ENCODE measurements around the gene PRPF39.

PRPF39 gene

GRCh38 chr14:45091710-45092109 lies 7.8 kb downstream of the PRPF39 start:
- DNase-seq (ENCODE audit: low spot score): no peak
- in situ Hi-C loops (cut with MboI; ENCODE audit: low pct_unique_long_range_greater_than_20kb, low sequenced_read_pairs, unreplicated experiment): no loop called here

DNA sequence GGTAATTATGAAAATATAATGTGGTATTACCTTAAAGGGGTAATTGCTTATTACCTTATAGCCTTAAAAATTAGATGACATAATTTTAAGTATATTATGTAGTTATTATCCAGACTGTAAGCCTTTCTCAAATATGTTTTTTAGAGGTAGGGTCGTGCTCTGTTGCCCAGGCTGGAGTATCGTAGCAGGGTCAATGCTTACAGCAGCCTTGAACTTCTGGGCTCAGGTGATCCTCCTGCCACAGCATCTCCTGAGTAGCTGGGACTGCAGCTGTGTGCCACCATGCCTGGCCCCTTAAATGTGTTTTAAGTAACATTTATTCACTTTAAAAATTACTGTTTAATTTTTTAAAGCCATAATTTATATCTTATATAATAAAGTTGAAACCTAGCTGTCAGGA lies 10.4 kb downstream of the PRPF39 start:
- in situ Hi-C loops (cut with MboI; ENCODE audit: low pct_unique_long_range_greater_than_20kb, low sequenced_read_pairs, unreplicated experiment): no loop called here

More at GRCh38 chr14:45091710-45092109, 7.8 kb downstream of the PRPF39 start:
- no peak for TF ChIP-seq CTCF (IDR thresholded peaks at IDR 0.05; ENCODE audit: extremely low read depth, insufficient read depth, missing control alignments)

GRCh38 chr14:45095143-45095542 lies 11.2 kb downstream of the PRPF39 start:
- TF ChIP-seq CTCF (IDR thresholded peaks at IDR 0.05; ENCODE audit: extremely low read depth, insufficient read depth, missing control alignments): no peak
- in situ Hi-C loops (cut with MboI; ENCODE audit: low pct_unique_long_range_greater_than_20kb, low sequenced_read_pairs, unreplicated experiment): no loop called here
- DNase-seq (ENCODE audit: low spot score): no peak

More for the DNA sequence above, 10.4 kb downstream of the PRPF39 start:
- TF ChIP-seq CTCF (IDR thresholded peaks at IDR 0.05; ENCODE audit: extremely low read depth, insufficient read depth, missing control alignments): no peak
- DNase-seq (ENCODE audit: low spot score): no peak

DNA sequence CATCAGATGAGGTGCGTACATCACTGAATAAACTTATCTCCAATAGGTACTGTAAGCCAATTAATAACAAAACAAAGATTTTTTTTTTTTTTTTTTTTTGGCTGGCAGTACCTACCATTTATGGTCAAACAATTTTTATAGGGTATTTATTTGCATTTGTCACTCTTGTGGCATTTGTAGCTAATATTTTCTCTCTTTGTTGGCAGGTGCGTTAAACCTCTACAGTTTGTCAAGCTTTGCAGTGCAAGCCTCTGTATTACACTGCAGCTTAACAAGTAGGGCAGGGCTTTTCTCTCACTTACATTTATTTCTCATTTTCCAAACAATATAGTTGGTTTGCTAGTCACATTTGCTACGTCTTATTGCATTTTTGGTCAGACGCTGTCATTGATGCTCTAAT lies 12.3 kb downstream of the PRPF39 start:
- in situ Hi-C loops (cut with MboI; ENCODE audit: low pct_unique_long_range_greater_than_20kb, low sequenced_read_pairs, unreplicated experiment): no loop called here
- no peak for DNase-seq (ENCODE audit: low spot score)
- TF ChIP-seq CTCF (IDR thresholded peaks at IDR 0.05; ENCODE audit: extremely low read depth, insufficient read depth, missing control alignments): no peak

DNA sequence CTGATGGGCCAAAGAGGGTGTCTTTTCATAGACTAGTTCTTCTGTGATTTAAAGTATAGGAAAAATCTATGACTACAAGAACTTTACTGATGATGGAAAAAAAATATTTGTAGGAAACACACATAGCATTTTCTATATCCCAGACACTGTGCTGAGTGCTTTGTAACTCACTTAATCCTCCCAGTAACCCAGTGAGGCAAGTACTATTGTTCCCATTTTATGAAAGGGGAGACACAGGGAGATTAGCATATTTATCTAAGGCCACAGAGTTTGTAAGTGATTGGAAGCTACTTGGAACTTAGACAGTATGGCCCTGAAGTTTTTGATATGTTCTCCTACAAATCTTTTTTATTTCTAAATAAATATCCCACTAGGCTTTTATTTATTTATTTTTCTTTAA lies 19.9 kb downstream of the PRPF39 start:
- in situ Hi-C loops (cut with MboI; ENCODE audit: low pct_unique_long_range_greater_than_20kb, low sequenced_read_pairs, unreplicated experiment): no loop called here
- no peak for DNase-seq (ENCODE audit: low spot score)
- no peak for TF ChIP-seq CTCF (IDR thresholded peaks at IDR 0.05; ENCODE audit: extremely low read depth, insufficient read depth, missing control alignments)

- DNase-seq (ENCODE audit: low spot score): no peak
- TF ChIP-seq CTCF (IDR thresholded peaks at IDR 0.05; ENCODE audit: extremely low read depth, insufficient read depth, missing control alignments): no peak
- in situ Hi-C loops (cut with MboI; ENCODE audit: low pct_unique_long_range_greater_than_20kb, low sequenced_read_pairs, unreplicated experiment): no loop called here
Observed at GRCh38 chr14:45104561-45104960, 20.6 kb downstream of the PRPF39 start.

Measured in GM13977 (cell line).